ENCODE measurements around the gene OTUB2. TPM values are rescaled to one million over a fixed set of nuclear protein-coding genes. Genes with fewer than 3 reads are reported as not detected.

OTUB2 gene
- total and polyA plus RNA-seq, 8 donors, result 0.45 to 4.1 (median 0.63) TPM; not detected in 2

DNA sequence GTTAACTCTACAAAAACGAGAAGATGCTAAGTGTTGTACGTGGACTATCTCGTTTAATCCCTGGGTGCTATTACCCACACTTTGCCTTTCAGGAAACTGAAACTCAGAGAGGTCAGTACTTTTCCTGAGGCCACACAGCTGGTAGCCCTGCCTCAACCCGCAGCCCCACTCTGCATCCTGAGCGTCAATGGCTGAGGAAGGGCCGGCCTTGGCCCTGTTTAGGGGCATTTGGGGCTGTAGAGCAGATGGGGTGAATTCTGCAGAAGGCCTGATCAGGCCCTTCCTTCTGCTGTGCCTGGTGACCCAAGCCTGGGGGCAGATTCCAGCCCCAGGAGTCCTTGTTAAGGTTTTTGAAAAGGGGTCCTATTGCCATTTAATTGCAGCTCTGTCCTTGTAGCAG lies 32.8 kb upstream of the OTUB2 start:
- peaks cover 0 to 21% (median 4%) of the 10 kb centered on the region in 4 donors for H3K4me1 ChIP-seq
- intact Hi-C loops (cut with DNase I; ENCODE audit: low total_unique reads), result no loop called here
- no peak for DNase-seq
- no peaks in the 10 kb centered on the region for H3K36me3 ChIP-seq
- H3K27me3 ChIP-seq, result peaks cover 0 to 11% (median 5%) of the 10 kb centered on the region in 3 donors
- no peak overlapping the region for H3K4me3 ChIP-seq
- WGBS, 5 donors, result 75 to 88% (median 80%) methylated on average over 5 to 6 of the region's 6 CpGs
- peak overlapping the region in 1 of 5 donors; percentile 84 for H3K27ac ChIP-seq
- TF ChIP-seq EP300 (IDR thresholded peaks at IDR 0.05), result no peak
- no peak for TF ChIP-seq POLR2A (IDR thresholded peaks at IDR 0.05)
- TF ChIP-seq, protein P1, sequence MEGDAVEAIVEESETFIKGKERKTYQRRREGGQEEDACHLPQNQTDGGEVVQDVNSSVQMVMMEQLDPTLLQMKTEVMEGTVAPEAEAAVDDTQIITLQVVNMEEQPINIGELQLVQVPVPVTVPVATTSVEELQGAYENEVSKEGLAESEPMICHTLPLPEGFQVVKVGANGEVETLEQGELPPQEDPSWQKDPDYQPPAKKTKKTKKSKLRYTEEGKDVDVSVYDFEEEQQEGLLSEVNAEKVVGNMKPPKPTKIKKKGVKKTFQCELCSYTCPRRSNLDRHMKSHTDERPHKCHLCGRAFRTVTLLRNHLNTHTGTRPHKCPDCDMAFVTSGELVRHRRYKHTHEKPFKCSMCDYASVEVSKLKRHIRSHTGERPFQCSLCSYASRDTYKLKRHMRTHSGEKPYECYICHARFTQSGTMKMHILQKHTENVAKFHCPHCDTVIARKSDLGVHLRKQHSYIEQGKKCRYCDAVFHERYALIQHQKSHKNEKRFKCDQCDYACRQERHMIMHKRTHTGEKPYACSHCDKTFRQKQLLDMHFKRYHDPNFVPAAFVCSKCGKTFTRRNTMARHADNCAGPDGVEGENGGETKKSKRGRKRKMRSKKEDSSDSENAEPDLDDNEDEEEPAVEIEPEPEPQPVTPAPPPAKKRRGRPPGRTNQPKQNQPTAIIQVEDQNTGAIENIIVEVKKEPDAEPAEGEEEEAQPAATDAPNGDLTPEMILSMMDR (IDR thresholded peaks at IDR 0.05), result no peak
- TF ChIP-seq POLR2AphosphoS5 (IDR thresholded peaks at IDR 0.05), result no peak
- H3K9me3 ChIP-seq, result no peaks in the 10 kb centered on the region

DNA sequence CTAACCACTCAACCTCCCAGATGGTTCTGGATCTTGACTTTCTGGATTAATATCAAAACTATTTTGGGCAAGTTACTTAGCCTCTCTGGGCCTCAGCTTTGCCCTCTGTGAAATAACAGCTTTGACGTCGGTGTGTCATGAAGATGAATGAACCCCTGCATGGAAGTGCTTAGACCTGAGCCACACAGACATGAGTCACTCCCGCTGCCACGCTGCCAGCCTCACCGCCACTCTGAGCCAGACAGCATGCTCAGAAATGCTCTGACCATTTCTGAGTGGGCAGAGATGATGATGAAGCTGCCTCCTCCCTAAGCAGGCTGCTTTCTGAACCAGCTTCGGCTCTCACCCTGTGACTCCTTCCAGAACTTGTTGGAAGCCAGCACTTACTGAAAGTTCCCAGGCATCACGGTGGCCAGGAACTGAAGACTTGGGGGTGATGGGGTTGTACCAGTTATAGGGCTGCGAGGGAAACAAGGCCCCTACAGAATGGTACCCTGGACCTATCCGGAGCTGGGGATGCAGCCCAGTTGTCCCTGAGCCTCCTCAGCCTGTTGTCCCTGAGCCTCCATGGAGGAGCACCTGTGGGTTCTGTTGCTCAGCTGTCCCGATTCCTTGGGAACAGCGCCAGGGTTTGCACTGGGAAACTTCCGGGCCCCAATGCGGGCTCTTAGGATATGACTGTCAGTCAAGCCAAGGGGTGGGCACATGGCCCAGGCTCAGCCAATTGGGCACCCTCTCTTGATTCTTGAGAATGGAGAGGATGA lies 31.0 kb upstream of the OTUB2 start:
- no peaks in the 10 kb centered on the region for H3K36me3 ChIP-seq
- WGBS, 5 donors, result 36 to 59% (median 53%) methylated on average over 10 to 13 of the region's 13 CpGs
- intact Hi-C loops (cut with DNase I; ENCODE audit: low total_unique reads), result no loop called here
- H3K27me3 ChIP-seq, result peaks cover 0 to 11% (median 5%) of the 10 kb centered on the region in 3 donors
- peak overlapping the region in 3 of 5 donors; percentile 66 to 84 (median 71) for H3K27ac ChIP-seq
- H3K9me3 ChIP-seq, result no peaks in the 10 kb centered on the region
- TF ChIP-seq POLR2AphosphoS5 (IDR thresholded peaks at IDR 0.05) (peak in 2 of 3 donors; percentile 54 to 82), EP300 (IDR thresholded peaks at IDR 0.05) (peak; percentile 62), POLR2A (IDR thresholded peaks at IDR 0.05) (no peak)
- TF ChIP-seq, protein P1 (IDR thresholded peaks at IDR 0.05), result no peak
- peaks cover 0 to 21% (median 4%) of the 10 kb centered on the region in 4 donors for H3K4me1 ChIP-seq
- peak; percentile 38 to 51 for DNase-seq
- no peak overlapping the region for H3K4me3 ChIP-seq

DNA sequence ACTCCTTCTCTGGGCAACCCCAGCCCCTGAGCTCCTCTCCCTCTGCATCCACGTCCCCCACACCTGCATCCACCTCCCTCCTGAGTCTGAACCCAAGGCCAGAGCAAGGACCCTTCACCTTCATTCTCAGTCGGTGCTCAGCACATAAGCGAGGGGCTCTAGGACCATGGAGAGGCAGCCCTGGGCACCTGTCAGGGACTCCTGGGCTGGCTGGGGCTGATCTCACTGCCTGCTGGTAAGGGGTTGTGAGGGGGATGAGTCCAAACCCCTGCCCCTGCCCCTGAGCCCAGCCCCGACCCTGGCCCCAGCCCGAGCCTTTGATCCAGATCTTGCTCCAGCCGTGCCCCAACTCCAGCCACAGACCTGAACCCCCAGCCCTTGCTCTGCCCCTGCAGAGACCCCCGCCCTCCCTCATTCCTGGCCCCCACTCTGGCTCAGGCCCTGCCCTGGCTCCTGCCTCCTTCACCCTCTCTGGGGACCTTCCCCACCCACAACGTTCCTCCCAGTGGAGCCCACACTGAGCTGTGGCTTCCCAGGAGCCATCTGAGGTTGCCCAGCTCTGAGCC lies 29.9 kb upstream of the OTUB2 start:
- whole genome bisulfite sequencing, 5 donors, result 47 to 65% (median 49%) methylated on average over 7 to 8 of the region's 8 CpGs
- H3K27ac ChIP-seq, result peak overlapping the region in 3 of 5 donors; percentile 66 to 84 (median 71)

DNA sequence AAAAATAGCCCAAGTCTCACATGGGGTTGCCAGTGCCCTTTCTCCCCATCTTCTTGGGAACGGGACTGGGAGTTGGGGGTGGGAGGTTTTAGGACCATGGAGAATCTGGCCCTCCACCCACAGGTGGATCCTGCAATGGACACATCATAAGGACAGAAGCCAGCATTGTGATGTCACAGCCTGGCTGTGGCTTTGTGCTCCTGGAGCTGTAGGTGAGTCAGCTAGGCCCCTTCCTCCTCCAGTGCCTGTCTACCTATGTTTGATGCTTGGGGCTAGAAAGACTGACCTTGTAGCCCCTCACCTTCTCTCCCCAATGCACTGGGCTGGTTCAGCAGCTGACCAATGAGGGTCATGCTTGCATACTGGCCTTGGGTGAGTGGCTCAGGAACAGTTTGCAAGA lies 29.1 kb upstream of the OTUB2 start, which contains the start of gene CCDC197:
CCDC197 (plus strand) TSS at position 220 of the 400 bp plus-strand sequence. CDS start 831 bp downstream, outside the sequence.
- no peaks in the 10 kb centered on the region for H3K36me3 ChIP-seq
- H3K27ac ChIP-seq, result peak within 1 kb of the TSS in 3 of 5 donors; percentile 66 to 84 (median 71)
- H3K27me3 ChIP-seq, result peaks cover 0 to 27% (median 9%) of the 10 kb centered on the region in 3 donors
- intact Hi-C loops (cut with DNase I; ENCODE audit: low total_unique reads), result no loop called here
- no peak within 1 kb of the TSS for H3K4me3 ChIP-seq
- TF ChIP-seq POLR2A (IDR thresholded peaks at IDR 0.05) (no peak), POLR2AphosphoS5 (IDR thresholded peaks at IDR 0.05) (no peak), EP300 (IDR thresholded peaks at IDR 0.05) (no peak)
- TF ChIP-seq, protein P1 (IDR thresholded peaks at IDR 0.05), result no peak
- no peaks in the 10 kb centered on the region for H3K9me3 ChIP-seq
- 64 to 77% (median 71%) methylated on average over 1 of the region's 1 CpG for WGBS, 5 donors
- peaks cover 0 to 30% (median 11%) of the 10 kb centered on the region in 4 donors for H3K4me1 ChIP-seq
- DNase-seq, result no peak

More for the DNA sequence above, 29.9 kb upstream of the OTUB2 start:
- intact Hi-C loops (cut with DNase I; ENCODE audit: low total_unique reads), result no loop called here
- peaks cover 0 to 22% (median 5%) of the 10 kb centered on the region in 4 donors for H3K4me1 ChIP-seq
- H3K27me3 ChIP-seq, result peaks cover 0 to 18% (median 8%) of the 10 kb centered on the region in 3 donors
- H3K9me3 ChIP-seq, result no peaks in the 10 kb centered on the region
- no peak for TF ChIP-seq EP300 (IDR thresholded peaks at IDR 0.05)
- TF ChIP-seq POLR2AphosphoS5 (IDR thresholded peaks at IDR 0.05), result no peak
- TF ChIP-seq, protein P1 (IDR thresholded peaks at IDR 0.05), result no peak
- no peak for TF ChIP-seq POLR2A (IDR thresholded peaks at IDR 0.05)
- no peak overlapping the region for H3K4me3 ChIP-seq
- no peak for DNase-seq
- H3K36me3 ChIP-seq, result no peaks in the 10 kb centered on the region
